Epithelial cell of proximal tubule (primary cell): ENCODE measurements around the gene MAPK1IP1L. TPM values are rescaled to one million over a fixed set of nuclear protein-coding genes. Genes with fewer than 3 reads are reported as not detected.

Source experiments
- DNase-seq: peaks from one replicate; pipeline ENCODE4 v3.0.0-alpha.2; 2011; ENCODE audit warnings: low read depth
- H3K4me3 ChIP-seq: 2 replicates; pipeline ENCODE4 v1.5.1; 2011; ENCODE audit warnings: low read depth, mild to moderate bottlenecking, low read length
- CTCF ChIP-seq: conservative IDR thresholded peaks from 2 replicates; pipeline ENCODE4 v1.5.1; 2012; ENCODE audit warnings: low read depth, mild to moderate bottlenecking, low read length
- total RNA-seq: library from RNA; depleted of rRNA; stranded (reverse); fragments of >200 nt; gene quantifications from 2 replicates; pipeline ENCODE4 v1.2.3, GENCODE V29; 2015

The MAPK1IP1L gene
- total RNA-seq, 1 donor from 2014 or later = 70.9 TPM

DNA sequence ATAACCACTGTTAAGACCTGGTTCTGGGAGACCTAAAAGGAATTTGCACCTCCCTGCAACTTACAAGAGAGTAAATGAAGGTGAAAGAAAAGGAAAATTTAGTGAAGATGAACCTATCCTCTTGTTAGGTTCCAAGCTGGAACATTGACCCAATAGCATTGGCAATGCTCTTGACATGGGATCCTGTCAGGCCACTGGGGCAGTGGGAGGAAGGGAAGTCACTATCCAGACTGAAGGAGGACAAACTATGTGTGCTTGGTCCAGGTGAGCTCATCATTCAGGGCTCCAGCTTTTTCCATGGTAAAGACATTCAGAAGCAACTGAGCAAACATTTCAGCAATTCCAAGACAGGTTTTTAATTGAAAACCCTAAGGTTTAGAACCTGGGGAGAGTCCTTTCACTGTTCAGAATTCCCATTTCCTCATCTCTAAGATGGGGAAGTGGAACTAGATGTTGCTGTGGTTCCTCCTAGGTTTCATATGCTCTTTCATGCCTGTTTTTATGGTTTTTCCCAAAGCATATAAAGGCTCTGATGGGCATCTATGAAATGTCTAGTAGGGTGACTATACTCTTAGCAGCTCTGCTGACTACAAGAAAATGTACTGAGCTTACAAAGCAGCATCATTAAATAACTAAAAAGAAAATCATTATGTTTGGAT lies 33.1 kb downstream of the MAPK1IP1L start:
- no peak overlapping the region for H3K4me3 ChIP-seq
- no peak for DNase-seq
- TF ChIP-seq CTCF = no peak

GRCh38 chr14:55085060-55085660 lies 33.7 kb downstream of the MAPK1IP1L start:
- TF ChIP-seq CTCF = no peak
- no peak for DNase-seq
- no peak overlapping the region for H3K4me3 ChIP-seq

DNA sequence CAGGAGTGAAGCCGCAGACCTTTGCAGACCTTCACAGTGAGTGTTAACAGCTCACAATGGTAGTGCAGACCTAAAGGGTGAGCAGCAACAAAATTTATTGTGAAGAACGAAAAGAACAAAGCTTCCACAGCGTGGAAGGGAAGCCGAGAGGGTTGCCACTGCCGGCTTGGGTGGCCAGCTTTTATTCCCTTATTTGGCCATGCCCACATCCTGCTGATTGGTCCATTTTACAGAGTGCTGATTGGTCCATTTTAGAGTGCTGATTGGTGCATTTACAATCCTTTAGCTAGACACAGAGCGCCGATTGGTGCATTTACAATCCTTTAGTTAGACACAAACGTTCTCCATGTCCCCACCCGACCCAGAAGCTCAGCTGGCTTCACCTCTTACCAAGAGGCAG lies 35.5 kb downstream of the MAPK1IP1L start:
- no peak overlapping the region for H3K4me3 ChIP-seq
- no peak for TF ChIP-seq CTCF
- no peak for DNase-seq

DNA sequence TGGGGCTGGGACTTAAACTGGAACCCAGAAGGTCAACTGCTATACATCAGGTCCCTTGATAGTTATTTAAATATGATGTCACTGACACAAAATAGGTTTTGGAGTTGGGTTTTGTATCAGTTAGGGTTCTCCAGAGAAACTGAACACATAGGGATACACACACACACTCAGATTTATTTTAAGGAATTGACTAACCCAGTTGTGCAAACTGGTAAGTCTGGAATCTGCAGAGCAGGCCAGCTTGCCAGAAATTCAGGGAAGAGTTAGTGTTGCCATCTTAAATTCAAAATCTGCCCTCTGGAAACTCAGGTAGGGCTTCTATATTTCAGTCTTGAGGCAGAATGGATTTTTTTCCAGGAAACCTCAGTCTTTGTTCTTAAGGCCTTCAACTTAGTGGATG lies 36.9 kb downstream of the MAPK1IP1L start:
- no peak for DNase-seq
- H3K4me3 ChIP-seq = no peak overlapping the region
- TF ChIP-seq CTCF = no peak

DNA sequence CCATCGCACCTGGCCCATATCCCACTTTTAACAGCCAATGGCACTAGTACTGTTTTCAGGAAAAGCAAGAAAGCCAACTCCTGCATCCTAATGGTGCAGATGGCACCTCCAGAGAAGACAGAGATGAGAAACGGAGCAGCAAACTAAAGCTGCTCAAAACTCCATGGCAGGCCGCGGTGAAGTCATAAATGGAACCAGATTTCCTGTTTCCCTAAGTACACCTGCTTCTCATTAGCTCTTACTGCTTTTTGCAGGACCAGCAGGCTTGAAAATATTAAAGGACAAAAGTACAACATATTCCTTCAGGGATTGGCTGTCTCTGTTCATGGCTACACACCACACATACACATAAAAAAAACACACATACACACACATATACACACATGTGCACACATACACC lies 40.9 kb downstream of the MAPK1IP1L start:
- no peak overlapping the region for H3K4me3 ChIP-seq
- no peak for TF ChIP-seq CTCF
- no peak for DNase-seq

GRCh38 chr14:55094292-55095157 lies 43.1 kb downstream of the MAPK1IP1L start:
- no peak for DNase-seq

More at GRCh38 chr14:55094292-55095157, 43.1 kb downstream of the MAPK1IP1L start:
- no peak for TF ChIP-seq CTCF
- no peak overlapping the region for H3K4me3 ChIP-seq
